ENCODE measurements around the gene MESP1. TPM values are rescaled to one million over a fixed set of nuclear protein-coding genes. Genes with fewer than 3 reads are reported as not detected.

Gene MESP1
- total RNA-seq, 1 donor from 2014 or later, result 3.1 TPM

DNA sequence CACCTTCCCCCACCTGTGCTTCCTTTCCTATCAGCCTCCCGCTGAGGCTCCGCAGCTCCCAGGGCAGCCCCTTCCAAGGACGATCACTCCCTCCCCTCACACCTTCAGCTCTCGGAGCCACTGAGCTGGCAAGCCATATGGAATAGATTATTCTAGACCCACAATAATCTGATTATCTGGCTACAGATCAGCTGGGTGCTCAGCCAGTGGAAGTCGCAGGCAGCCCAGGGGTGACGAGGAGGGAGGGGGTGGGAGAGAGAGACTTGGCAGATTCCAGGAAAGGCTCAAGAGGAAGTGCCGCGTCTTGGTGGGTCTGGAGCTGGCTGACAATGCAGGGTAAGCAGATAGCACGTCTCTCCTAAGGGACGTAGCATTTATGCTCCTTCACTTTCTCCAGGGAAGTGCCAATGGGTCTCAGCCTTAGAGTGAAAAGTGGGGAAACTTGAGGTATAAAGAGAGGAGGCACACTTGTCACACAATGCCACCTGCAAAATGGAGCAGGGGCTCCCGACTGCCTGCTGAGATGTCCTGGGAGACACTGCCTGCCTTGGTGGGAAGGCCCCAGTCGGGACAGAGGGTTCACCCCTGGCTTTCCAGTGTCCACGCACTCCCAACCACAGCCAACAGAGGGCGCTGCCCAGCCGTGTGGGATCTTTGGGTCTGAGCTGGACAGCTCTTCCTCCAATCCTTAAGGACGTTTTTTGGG is 9.4 kb upstream of the MESP1 start:
- peak; percentile 80 for DNase-seq (ENCODE audit: low spot score)
- peak; percentile 89 for ATAC-seq

DNA sequence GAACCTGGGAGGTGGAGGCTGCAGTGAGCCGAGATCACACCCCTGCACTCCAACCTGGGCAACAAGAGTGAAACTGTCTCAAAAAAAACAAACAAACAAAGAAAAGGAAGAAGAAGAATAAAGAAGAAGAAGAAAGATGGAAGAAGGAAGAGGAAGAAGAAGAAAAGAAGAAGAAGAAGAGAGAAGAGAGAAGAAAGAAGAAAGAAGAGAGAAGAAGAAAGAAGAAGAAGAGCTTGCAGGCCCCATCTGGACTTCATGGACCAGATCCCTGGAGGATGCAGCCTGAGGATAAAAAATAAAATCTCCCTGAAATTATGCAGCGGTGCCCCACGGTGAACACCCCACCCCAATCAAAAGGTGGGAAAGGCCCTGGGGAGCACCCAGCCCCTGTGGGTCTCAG is 8.8 kb upstream of the MESP1 start:
- DNase-seq (ENCODE audit: low spot score), result no peak

GRCh38 chr15:89758981-89759380 is 7.9 kb upstream of the MESP1 start:
- DNase-seq (ENCODE audit: low spot score) (no peak), ATAC-seq (no peak)

More for the DNA sequence above, 8.8 kb upstream of the MESP1 start:
- no peak for ATAC-seq

GRCh38 chr15:89758283-89758682 is 7.2 kb upstream of the MESP1 start:
- DNase-seq (ENCODE audit: low spot score) (no peak), ATAC-seq (no peak)

DNA sequence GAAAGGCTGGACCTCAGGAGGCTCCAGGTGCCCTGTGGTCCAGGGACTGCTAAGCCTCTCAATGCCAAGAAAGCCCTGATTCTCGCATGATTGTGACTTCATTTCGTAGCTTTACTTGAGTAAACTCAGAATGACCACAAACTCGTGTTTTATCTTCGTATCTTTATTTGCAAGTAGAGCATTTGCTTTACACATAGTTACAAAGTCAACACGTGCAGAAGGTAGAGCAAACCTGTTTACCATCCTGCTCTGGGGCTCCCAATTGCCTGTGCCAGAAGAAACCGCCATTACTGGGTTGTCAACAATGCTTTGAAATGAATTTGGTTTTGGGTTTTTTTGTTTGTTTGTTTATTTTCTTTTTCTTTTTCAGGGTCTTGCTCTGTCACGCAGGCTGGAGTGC is 5.8 kb upstream of the MESP1 start:
- no peak for ATAC-seq
- DNase-seq (ENCODE audit: low spot score), result no peak

GRCh38 chr15:89755701-89756100 is 4.7 kb upstream of the MESP1 start:
- ATAC-seq (no peak), DNase-seq (ENCODE audit: low spot score) (no peak)

DNA sequence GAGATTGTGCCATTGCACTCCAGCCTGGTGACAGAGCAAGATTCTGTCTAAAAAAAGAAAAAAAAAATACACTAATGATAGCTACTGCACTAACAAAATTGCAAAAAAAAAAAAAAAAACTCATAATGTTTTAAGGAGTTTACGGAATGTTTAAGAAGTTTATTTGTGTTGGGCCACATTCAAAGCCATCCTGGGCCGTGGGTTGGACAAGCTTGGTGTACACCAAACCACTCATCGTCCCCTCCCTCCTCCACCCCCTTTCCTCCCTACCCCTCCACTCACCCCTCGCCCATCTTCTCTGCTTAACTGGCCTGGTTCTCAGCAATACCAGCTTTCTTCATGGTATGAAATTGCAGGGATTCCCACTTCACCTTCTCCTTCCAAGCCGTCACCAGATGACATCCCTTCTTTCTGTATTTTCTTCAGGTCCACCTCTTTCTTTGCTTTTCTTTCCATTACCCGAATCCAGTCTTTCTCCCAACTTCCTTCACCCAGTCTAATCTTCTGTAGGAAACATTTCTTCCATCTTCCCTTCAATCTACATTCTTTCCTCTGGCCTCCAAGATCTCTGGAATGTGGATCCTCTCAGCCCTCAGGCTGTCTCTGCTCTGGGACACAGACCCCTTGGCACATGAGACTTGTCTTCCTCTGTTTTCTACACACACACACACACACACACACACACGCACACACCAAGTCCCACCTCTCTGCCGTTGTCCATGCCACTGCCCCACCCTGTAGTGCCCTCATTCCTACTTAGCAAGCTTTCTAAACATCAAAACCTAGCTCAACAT is 3.5 kb upstream of the MESP1 start:
- no peak for DNase-seq (ENCODE audit: low spot score)
- no peak for ATAC-seq

- ATAC-seq, result no peak
- no peak for DNase-seq (ENCODE audit: low spot score)
Observed at GRCh38 chr15:89753855-89754254, 2.8 kb upstream of the MESP1 start.

DNA sequence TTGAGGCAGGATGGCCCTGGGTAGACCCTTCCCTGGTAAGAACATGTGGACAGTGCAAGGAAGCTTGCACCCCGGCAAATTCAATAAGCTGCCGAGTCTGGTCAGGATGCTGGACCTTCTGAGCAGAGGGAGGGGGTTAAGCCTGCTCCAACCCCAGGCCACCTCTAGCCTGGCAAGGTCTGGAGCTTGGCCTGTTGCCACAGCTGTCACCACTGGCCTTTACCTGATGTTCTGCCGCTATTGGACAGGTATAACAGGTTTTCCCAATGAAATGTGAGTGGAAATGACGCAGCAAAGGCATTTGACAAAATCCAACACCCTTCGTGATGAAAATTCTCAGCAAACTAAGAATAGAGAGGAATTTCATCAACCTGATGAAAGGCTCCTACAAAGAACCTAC is 699 bp upstream of the MESP1 start:
- no peak for ATAC-seq
- no peak for DNase-seq (ENCODE audit: low spot score)

DNA sequence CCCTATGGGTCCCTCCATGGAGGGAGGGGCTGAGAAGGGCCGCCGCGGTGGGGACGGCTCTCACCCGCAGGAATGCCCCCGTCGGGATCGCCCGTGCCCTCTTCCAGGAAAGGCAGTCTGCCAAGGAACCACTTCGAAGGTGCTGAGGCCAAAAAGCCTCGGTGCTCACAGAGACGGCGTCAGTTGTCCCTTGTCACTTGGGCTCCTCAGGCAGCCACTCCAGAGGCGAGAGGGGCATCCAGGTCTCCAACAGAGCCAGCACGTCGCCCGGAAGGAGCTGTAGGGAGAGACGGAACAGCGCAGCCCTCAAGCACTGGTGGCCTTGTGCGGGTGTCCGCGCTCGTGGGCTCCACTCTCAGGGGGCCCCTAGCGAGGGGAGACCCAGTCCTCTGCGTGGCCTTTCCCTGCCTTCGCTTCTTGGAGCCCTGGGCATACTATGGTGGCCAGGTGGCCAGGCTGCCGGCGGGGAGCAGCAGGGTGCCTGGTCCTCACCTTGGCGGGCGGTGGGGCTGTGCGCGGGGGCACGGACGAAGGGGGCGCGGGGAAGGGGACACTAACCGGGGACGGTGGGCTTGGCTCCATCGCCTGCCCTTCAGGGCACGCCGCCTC is 994 bp downstream of the MESP1 start:
- peak; percentile 46 for ATAC-seq
- DNase-seq (ENCODE audit: low spot score), result no peak

- DNase-seq (ENCODE audit: low spot score), result no peak
- ATAC-seq, result no peak
Observed at GRCh38 chr15:89749526-89749925, 1.5 kb downstream of the MESP1 start.

- no peak for ATAC-seq
- DNase-seq (ENCODE audit: low spot score), result no peak
Observed at GRCh38 chr15:89749054-89749453, 2.0 kb downstream of the MESP1 start.

- ATAC-seq (no peak), DNase-seq (ENCODE audit: low spot score) (no peak)
Observed at GRCh38 chr15:89747708-89748682, 3.1 kb downstream of the MESP1 start.

- ATAC-seq, result no peak
- no peak for DNase-seq (ENCODE audit: low spot score)
Observed at GRCh38 chr15:89746386-89746780, 4.7 kb downstream of the MESP1 start.

DNA sequence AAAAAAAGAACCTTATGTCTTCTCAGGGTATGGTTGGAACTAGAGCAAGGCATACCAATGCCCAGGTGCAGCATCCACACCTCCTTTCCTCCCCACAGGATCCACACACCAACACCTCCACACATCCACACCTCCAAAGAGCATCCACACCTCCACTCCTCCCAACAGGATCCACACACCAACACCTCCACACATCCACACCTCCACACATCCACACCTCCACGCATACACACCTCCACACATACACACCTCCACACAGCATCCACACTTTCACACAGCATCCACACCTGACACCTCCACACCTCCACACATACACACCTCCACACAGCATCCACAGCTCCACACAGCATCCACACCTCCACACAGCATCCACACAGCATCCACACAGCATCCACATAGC is 5.3 kb downstream of the MESP1 start:
- ATAC-seq (no peak), DNase-seq (ENCODE audit: low spot score) (no peak)

- ATAC-seq (no peak), DNase-seq (ENCODE audit: low spot score) (no peak)
Observed at GRCh38 chr15:89745131-89745530, 5.9 kb downstream of the MESP1 start.

DNA sequence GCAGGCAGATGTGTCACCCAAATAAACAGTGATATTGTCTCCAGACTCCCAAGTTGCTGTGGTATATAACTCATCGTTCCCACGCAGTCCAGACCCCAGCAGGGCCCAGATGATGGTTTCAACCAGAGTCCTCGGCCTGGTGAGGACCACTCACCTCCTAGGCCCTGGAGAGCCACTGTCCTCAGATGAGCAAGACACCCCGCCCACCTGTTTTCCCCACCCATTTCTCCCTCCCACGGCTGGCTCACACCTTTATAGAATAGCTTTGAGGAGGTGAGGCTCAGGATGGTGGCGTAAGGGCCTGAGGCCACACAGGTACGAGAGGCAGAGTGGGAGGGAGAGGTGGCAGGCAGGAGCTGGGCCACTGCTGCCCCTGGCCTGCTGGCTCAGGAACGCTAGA is 7.5 kb downstream of the MESP1 start:
- no peak for DNase-seq (ENCODE audit: low spot score)
- ATAC-seq, result no peak

GRCh38 chr15:89743011-89743410 is 8.0 kb downstream of the MESP1 start:
- DNase-seq (ENCODE audit: low spot score), result no peak
- ATAC-seq, result no peak

DNA sequence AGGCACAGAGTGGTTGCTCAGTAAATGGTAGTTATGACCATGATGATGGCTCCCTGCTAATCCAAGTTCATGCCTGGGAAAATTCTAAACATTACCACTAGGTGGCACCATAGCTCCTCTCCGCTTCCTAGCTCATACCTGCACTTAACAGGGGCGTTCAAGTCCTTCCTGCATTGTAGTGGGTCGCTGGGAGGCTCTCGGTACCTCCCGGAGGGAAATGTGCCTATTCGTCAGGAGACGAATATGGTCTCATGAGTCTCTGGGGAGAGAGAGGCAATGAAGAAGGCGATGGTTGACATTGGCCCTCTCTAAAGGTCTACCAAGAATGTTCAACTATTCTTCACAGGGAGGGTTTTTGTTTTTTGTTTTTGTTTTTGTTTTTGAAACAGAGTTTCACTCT is 10.9 kb downstream of the MESP1 start:
- DNase-seq (ENCODE audit: low spot score) (peak; percentile 64), ATAC-seq (peak; percentile 97)

DNA sequence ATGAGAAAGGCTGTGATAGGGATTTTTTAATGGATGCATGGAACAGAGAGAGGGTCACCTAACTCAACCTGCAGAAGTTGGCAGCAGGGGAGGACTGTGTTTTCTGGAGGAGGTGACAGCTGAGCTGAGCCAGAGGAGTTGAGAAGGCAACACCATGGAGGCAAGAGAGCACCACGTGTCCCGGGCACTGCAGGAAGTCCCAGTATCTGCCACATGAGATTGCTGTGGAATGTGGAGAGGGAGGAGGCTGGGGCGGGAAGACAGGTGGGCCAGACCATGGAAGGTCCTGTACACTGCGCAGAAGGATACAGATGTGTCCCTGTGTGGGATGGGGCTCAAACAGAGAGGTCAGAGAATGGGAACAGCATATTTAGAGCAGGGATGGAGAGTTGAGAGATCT is 15.3 kb downstream of the MESP1 start:
- no peak for ATAC-seq
- DNase-seq (ENCODE audit: low spot score), result peak; percentile 36
